A549 (cell line): ENCODE results near the gene PLA2G2C. TPM values are rescaled to one million over a fixed set of nuclear protein-coding genes. Genes with fewer than 3 reads are reported as not detected.

Experiments
- ATAC-seq, 2 experiments: fragments of 200-7000 bp in 1 of 2; fragments of >200 bp in 1 of 2; cut with Nextera tagmentation in 1 of 2; cut with Tn5 transposase in 1 of 2; 3 replicates each; pipeline versions ENCODE4 v1.8.0 to v1.9.1; 2018 to 2020; ENCODE audit warnings: mild to moderate bottlenecking in 1 of 2, moderate library complexity in 1 of 2
- CTCF ChIA-PET: fragments of 300-600 bp; sonication (Branson Sonifier 250); formaldehyde crosslinking; extraction: SDS; loops from one replicate; lab custom pipeline; 2021; ENCODE audit warnings: antibody characterized with exemption, inconsistent platforms; lab: Yijun Ruan, JAX
- POLR2A ChIA-PET: fragments of 350-600 bp; formaldehyde crosslinking; extraction: SDS; loops from one replicate; lab custom pipeline; 2021; ENCODE audit warnings: antibody characterized with exemption, inconsistent platforms; lab: Yijun Ruan, JAX
- DNase-seq, 2 experiments: peaks; one replicate each; pipeline versions ENCODE4 v3.0.0 to v3.0.0-alpha.2; 2011 to 2016; ENCODE audit warnings: low read depth in 1 of 2, low spot score in 1 of 2
- FAIRE-seq: peaks from 2 replicates; lab custom pipeline; 2011; peaks lifted over from hg19 to GRCh38; lab: Jason Lieb, UNC
- H3K27ac ChIP-seq, 2 experiments: fragments of >200 bp; sonication (Bioruptor Twin); formaldehyde crosslinking; 3 replicates each; pipeline ENCODE4 v1.5.1; 2016 to 2017
- H3K4me1 ChIP-seq: fragments of >200 bp; sonication (Bioruptor Twin); formaldehyde crosslinking; 3 replicates; pipeline ENCODE4 v1.6.1; 2016
- H3K4me2 ChIP-seq: fragments of >200 bp; sonication (Bioruptor Twin); formaldehyde crosslinking; 3 replicates; pipeline ENCODE4 v1.6.1; 2016
- H3K4me3 ChIP-seq: fragments of >200 bp; sonication (Bioruptor Twin); formaldehyde crosslinking; 3 replicates; pipeline ENCODE4 v1.5.1; 2016
- H3K9me3 ChIP-seq: fragments of >200 bp; sonication (Bioruptor Twin); formaldehyde crosslinking; 3 replicates; pipeline ENCODE4 v1.6.1; 2016
- CBX8 ChIP-seq: fragments of 200-600 bp; sonication (generic); IDR thresholded peaks from 2 replicates; pipeline ENCODE4 v1.6.1; 2016
- CEBPB ChIP-seq, 2 experiments: fragments of >200 bp in 1 of 2; sonication (Bioruptor Twin) in 1 of 2; formaldehyde crosslinking in 1 of 2; IDR thresholded peaks; 2 replicates each; pipeline ENCODE4 v1.6.1; 2012 to 2016
- CHD4 ChIP-seq: fragments of 200-600 bp; sonication (generic); IDR thresholded peaks from 2 replicates; pipeline ENCODE4 v1.6.1; 2016; ENCODE audit warnings: antibody characterized with exemption, mild to moderate bottlenecking, borderline replicate concordance
- FOSL2 ChIP-seq, 2 experiments: fragments of 450-650 bp in 1 of 2; fragments of >200 bp in 1 of 2; sonication (Bioruptor Twin) in 1 of 2; formaldehyde crosslinking; IDR thresholded peaks; 2 replicates each; pipeline versions ENCODE4 v1.5.0 to v1.6.1; 2016 to 2020; ENCODE audit warnings: mild to moderate bottlenecking in 1 of 2, moderate library complexity in 1 of 2
- FOXS1 ChIP-seq: fragments of 250-450 bp; sonication (Bioruptor Pico); IDR thresholded peaks from 2 replicates; pipeline ENCODE4 v1.5.0; 2020; ENCODE audit warnings: mild to moderate bottlenecking, moderate library complexity
- HOXA7 ChIP-seq: fragments of 250-450 bp; sonication (Bioruptor Pico); IDR thresholded peaks from 2 replicates; pipeline ENCODE4 v1.5.0; 2020; ENCODE audit warnings: mild to moderate bottlenecking, moderate library complexity
- JUN ChIP-seq, 2 experiments: fragments of >200 bp; sonication (Bioruptor Twin); formaldehyde crosslinking; IDR thresholded peaks; 2 replicates in 1 of 2; 3 replicates in 1 of 2; pipeline ENCODE4 v1.6.1; 2016 to 2017
- JUNB ChIP-seq: fragments of >200 bp; sonication (Bioruptor Twin); formaldehyde crosslinking; IDR thresholded peaks from 2 replicates; pipeline ENCODE4 v1.6.1; 2016
- MAZ ChIP-seq: fragments of 150-350 bp; IDR thresholded peaks from 2 replicates; pipeline ENCODE4 v1.6.1; 2014; ENCODE audit warnings: antibody characterized with exemption, low read depth, low read length, borderline replicate concordance
- MYC ChIP-seq: IDR thresholded peaks from 2 replicates; pipeline ENCODE4 v1.6.1; 2012; ENCODE audit warnings: mild to moderate bottlenecking, inconsistent platforms, low read length, improper control_type of control experiment, borderline replicate concordance
- NPAS2 ChIP-seq: fragments of 250-450 bp; sonication (Bioruptor Pico); IDR thresholded peaks from 2 replicates; pipeline ENCODE4 v1.8.0; 2022; ENCODE audit warnings: mild to moderate bottlenecking, moderate library complexity, borderline replicate concordance
- PHF8 ChIP-seq: fragments of 200-600 bp; sonication (generic); IDR thresholded peaks from 2 replicates; pipeline ENCODE4 v1.6.1; 2016; ENCODE audit warnings: low read depth, mild to moderate bottlenecking, antibody characterized with exemption, moderate library complexity, borderline replicate concordance
- POLR2A ChIP-seq: IDR thresholded peaks from 2 replicates; pipeline ENCODE4 v1.6.1; 2012; ENCODE audit warnings: mild to moderate bottlenecking, low read length
- RAD21 ChIP-seq, 2 experiments: fragments of >200 bp in 1 of 2; sonication (Bioruptor Twin) in 1 of 2; formaldehyde crosslinking in 1 of 2; IDR thresholded peaks in 1 of 2; conservative IDR thresholded peaks in 1 of 2; 2 replicates in 1 of 2; 3 replicates in 1 of 2; pipeline ENCODE4 v1.6.1; 2012 to 2018; ENCODE audit warnings: inconsistent platforms in 1 of 2
- RARB ChIP-seq: fragments of 250-450 bp; sonication (Bioruptor Pico); IDR thresholded peaks from 2 replicates; pipeline ENCODE4 v1.8.0; 2021; ENCODE audit warnings: mild to moderate bottlenecking, moderate library complexity
- RNF2 ChIP-seq: fragments of 200-600 bp; sonication (generic); IDR thresholded peaks from 2 replicates; pipeline ENCODE4 v1.6.1; 2016; ENCODE audit warnings: low read depth, mild to moderate bottlenecking, antibody characterized with exemption, moderate library complexity, borderline replicate concordance
- SMC3 ChIP-seq: fragments of >200 bp; sonication (Bioruptor Twin); formaldehyde crosslinking; IDR thresholded peaks from 3 replicates; pipeline ENCODE4 v1.6.1; 2018; ENCODE audit warnings: inconsistent platforms
- SREBF2 ChIP-seq: fragments of 450-650 bp; IDR thresholded peaks from 2 replicates; pipeline ENCODE4 v1.6.1; 2014; ENCODE audit warnings: mild to moderate bottlenecking, moderate library complexity
- ZC3H11A ChIP-seq: fragments of 450-650 bp; IDR thresholded peaks from 2 replicates; pipeline ENCODE4 v1.6.1; 2014; ENCODE audit warnings: antibody characterized with exemption, mild to moderate bottlenecking
- WGBS: methylation state at CpG from one replicate; pipeline ENCODE4 v1.1.6; 2017; ENCODE audit errors: missing lambda C conversion rate; 5-methylcytosine and 5-hydroxymethylcytosine counted together
- polyA plus RNA-seq, 4 experiments: library from polyadenylated mRNA; depleted of rRNA in 3 of 4; stranded (reverse); fragments of >200 nt; fragmentation: RNase III in 1 of 4; extraction: RNeasy Plus Mini Kit Qiagen cat#74134 plus additional on column Dnase treatment in 1 of 4; gene quantifications; 2 replicates in 3 of 4; 3 replicates in 1 of 4; pipeline ENCODE4 v1.2.3, GENCODE V29; 2011 to 2017
- TF ChIP-seq, protein P1 (sequence below): fragments of >200 bp; sonication (Bioruptor Twin); formaldehyde crosslinking; IDR thresholded peaks from 3 replicates; pipeline ENCODE4 v1.5.1; 2016
- TF ChIP-seq, protein P2 (sequence below): fragments of 250-450 bp; sonication (Bioruptor Pico); IDR thresholded peaks from 2 replicates; pipeline ENCODE4 v1.5.0; 2021; ENCODE audit warnings: mild to moderate bottlenecking, moderate library complexity, borderline replicate concordance

PLA2G2C gene
- polyA plus RNA-seq, 2 of the 4 experiments (the other 2 are of a cell fraction) = not detected

DNA sequence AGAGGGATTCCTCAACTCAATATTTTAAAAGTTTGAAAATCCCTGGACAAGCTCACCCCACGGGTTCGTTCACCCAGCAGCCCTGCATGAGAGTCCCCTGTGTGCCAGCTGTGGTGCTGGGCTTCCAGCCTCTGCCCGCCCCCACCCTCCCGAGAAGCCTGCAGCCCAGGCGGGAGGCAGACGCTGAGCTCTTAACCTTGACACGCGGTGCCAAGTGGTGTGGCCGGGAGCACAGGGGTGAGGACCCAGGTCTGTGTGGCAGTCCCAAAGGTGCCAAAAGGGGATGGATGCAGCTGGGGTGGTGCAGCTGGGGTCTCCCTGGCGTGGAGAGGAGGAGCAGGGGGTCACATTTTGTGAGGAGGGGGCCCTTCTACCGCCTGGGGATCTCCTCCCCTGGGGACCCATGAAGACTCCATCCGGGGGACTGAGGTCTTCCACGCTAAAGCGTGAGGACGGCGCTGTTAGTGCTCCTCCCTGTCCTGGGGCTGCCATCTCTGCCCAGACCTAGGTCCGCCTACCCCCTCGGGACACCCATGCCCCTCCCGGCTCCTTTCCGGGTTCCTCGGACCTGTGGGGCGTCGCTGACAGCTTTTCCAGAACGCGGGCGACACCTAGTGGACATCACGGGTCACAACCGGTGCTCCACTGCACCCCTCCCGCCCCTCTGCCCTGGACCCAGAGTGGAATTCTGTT lies 34.3 kb downstream of the PLA2G2C start:
- Histone ChIP-seq H3K4me1 (0 out of 3 replicates have a peak, but pooled peaks cover 10% of the 10 kb centered on the region), H3K4me3 (peak overlapping the region; percentile 50), H3K9me3 (no peaks in the 10 kb centered on the region), H3K4me2 (peak overlapping the region; percentile 99), H3K27ac (peak overlapping the region; percentile 75 to 77)
- ATAC-seq = peak; percentile 92 to 98
- ChIA-PET POLR2A (no interaction called here), CTCF (interaction anchor here (0.6 to 8.5 kb wide), 34 partner anchors 8 to 490 kb away, joined by 3 to 125 read pairs (median 4); partner anchors contain the start of gene PLA2G2E)
- WGBS = 0% methylated on average over 3 of the region's 29 CpGs
- peak; percentile 69 to 81 for DNase-seq
- TF ChIP-seq, protein P1, sequence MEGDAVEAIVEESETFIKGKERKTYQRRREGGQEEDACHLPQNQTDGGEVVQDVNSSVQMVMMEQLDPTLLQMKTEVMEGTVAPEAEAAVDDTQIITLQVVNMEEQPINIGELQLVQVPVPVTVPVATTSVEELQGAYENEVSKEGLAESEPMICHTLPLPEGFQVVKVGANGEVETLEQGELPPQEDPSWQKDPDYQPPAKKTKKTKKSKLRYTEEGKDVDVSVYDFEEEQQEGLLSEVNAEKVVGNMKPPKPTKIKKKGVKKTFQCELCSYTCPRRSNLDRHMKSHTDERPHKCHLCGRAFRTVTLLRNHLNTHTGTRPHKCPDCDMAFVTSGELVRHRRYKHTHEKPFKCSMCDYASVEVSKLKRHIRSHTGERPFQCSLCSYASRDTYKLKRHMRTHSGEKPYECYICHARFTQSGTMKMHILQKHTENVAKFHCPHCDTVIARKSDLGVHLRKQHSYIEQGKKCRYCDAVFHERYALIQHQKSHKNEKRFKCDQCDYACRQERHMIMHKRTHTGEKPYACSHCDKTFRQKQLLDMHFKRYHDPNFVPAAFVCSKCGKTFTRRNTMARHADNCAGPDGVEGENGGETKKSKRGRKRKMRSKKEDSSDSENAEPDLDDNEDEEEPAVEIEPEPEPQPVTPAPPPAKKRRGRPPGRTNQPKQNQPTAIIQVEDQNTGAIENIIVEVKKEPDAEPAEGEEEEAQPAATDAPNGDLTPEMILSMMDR = peak; percentile 78
- peak; percentile 93 for TF ChIP-seq SMC3
- peak; percentile 88 to 92 for TF ChIP-seq RAD21 (conservative IDR thresholded peaks at IDR 0.05 in 1 of 2, IDR thresholded peaks at IDR 0.05 in 1 of 2)
- no peak for TF ChIP-seq SREBF2
- no peak for TF ChIP-seq ZC3H11A
- no peak for FAIRE-seq

DNA sequence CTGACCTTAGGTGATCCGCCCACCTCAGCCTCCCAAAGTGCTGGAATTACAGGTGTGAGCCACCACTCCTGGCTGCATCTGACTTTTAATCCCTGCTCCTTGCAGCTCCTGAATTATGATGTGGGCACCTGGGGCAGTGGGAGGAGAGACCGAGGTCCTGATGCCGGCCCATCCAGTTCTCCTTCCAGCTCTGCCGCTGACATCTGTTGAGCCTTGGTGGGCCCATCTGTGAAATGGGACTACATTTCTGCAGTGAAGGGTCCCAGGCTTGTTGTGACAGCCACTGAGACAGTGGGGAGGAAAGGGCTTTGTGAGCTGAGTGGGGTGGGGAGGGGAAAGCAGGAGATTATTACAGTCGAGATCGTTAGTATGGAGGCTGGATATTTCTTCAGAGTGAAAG lies 35.3 kb downstream of the PLA2G2C start:
- CTCF ChIA-PET = interaction anchor here (0.7 to 8.5 kb wide), 8 partner anchors 9 to 489 kb away, joined by 3 to 125 read pairs (median 4); partner anchors contain the start of gene PLA2G2E
- H3K4me2 ChIP-seq = no peak overlapping the region
- H3K9me3 ChIP-seq = no peaks in the 10 kb centered on the region
- FAIRE-seq (no peak), DNase-seq (no peak), ATAC-seq (no peak)
- H3K4me1 ChIP-seq = 0 out of 3 replicates have a peak, but pooled peaks cover 10% of the 10 kb centered on the region
- WGBS = 48% methylated on average over 3 of the region's 6 CpGs
- no peak overlapping the region for H3K4me3 ChIP-seq
- TF ChIP-seq RNF2 (no peak), FOSL2 (IDR thresholded peaks at IDR 0.05) (no peak), FOSL2 (CRISPR knock-in tag; IDR thresholded peaks at IDR 0.05) (no peak)
- H3K27ac ChIP-seq = no peak overlapping the region
- POLR2A ChIA-PET = no interaction called here

DNA sequence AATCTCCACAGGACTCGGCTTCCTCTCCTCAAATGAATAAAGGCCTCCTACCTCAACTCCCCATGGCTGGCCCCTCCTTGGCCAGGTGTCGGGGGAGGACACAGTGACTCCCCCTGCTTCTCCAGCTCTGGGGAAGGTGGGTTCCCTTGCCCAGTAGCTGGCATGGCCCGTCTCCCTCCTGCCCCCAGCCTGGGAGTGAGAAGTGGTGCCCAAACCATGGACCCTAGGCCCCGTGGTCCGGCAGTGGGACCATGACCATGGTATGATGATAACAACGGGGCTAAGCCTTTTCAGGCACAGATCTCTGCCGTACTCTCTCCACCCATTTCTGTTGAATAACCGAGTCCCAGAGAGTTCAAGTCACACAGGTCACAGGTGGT lies 36.0 kb downstream of the PLA2G2C start:
- H3K9me3 ChIP-seq = no peaks in the 10 kb centered on the region
- H3K4me2 ChIP-seq = no peak overlapping the region
- no peak for TF ChIP-seq CHD4
- TF ChIP-seq JUN (IDR thresholded peaks at IDR 0.05) = no peak
- TF ChIP-seq, protein P2, sequence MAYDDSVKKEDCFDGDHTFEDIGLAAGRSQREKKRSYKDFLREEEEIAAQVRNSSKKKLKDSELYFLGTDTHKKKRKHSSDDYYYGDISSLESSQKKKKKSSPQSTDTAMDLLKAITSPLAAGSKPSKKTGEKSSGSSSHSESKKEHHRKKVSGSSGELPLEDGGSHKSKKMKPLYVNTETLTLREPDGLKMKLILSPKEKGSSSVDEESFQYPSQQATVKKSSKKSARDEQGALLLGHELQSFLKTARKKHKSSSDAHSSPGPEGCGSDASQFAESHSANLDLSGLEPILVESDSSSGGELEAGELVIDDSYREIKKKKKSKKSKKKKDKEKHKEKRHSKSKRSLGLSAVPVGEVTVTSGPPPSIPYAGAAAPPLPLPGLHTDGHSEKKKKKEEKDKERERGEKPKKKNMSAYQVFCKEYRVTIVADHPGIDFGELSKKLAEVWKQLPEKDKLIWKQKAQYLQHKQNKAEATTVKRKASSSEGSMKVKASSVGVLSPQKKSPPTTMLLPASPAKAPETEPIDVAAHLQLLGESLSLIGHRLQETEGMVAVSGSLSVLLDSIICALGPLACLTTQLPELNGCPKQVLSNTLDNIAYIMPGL (CRISPR knock-in tag) = no peak
- no peak for TF ChIP-seq PHF8
- TF ChIP-seq HOXA7 (CRISPR knock-in tag) = no peak
- TF ChIP-seq POLR2A = no peak
- no peak for TF ChIP-seq ZC3H11A
- no peak for TF ChIP-seq JUNB
- TF ChIP-seq SREBF2 = no peak
- TF ChIP-seq RARB (CRISPR knock-in tag) = no peak
- TF ChIP-seq MAZ = no peak
- no peak for TF ChIP-seq NPAS2
- no peak for TF ChIP-seq CBX8
- no peak for TF ChIP-seq MYC
- no peak for TF ChIP-seq FOXS1
- TF ChIP-seq CEBPB (IDR thresholded peaks at IDR 0.05) = no peak
- no peak for TF ChIP-seq RAD21 (conservative IDR thresholded peaks at IDR 0.05 in 1 of 2, IDR thresholded peaks at IDR 0.05 in 1 of 2)
- H3K27ac ChIP-seq = no peak overlapping the region
- no peak overlapping the region for H3K4me3 ChIP-seq
- DNase-seq (no peak), ATAC-seq (no peak), FAIRE-seq (no peak)
- POLR2A ChIA-PET = no interaction called here
- whole genome bisulfite sequencing = 80% methylated on average over 8 of the region's 8 CpGs
- CTCF ChIA-PET = interaction anchor here (0.7 to 8.5 kb wide), 3 partner anchors 59 to 344 kb away, joined by 3 to 125 read pairs (median 4); partner anchors contain the start of gene PLA2G2E
- H3K4me1 ChIP-seq = 0 out of 3 replicates have a peak, but pooled peaks cover 10% of the 10 kb centered on the region
